ENCODE results near the gene SOD2. TPM values are rescaled to one million over a fixed set of nuclear protein-coding genes. Genes with fewer than 3 reads are reported as not detected.

The SOD2 gene
- total RNA-seq, 1 donor = 775 TPM

GRCh38 chr6:159682295-159682694 is 10.7 kb downstream of the SOD2 start:
- no peak overlapping the region for H3K4me3 ChIP-seq (ENCODE audit: low read depth, low read length)
- peak; percentile 70 for DNase-seq (ENCODE audit: low read depth)
- TF ChIP-seq, protein P1, sequence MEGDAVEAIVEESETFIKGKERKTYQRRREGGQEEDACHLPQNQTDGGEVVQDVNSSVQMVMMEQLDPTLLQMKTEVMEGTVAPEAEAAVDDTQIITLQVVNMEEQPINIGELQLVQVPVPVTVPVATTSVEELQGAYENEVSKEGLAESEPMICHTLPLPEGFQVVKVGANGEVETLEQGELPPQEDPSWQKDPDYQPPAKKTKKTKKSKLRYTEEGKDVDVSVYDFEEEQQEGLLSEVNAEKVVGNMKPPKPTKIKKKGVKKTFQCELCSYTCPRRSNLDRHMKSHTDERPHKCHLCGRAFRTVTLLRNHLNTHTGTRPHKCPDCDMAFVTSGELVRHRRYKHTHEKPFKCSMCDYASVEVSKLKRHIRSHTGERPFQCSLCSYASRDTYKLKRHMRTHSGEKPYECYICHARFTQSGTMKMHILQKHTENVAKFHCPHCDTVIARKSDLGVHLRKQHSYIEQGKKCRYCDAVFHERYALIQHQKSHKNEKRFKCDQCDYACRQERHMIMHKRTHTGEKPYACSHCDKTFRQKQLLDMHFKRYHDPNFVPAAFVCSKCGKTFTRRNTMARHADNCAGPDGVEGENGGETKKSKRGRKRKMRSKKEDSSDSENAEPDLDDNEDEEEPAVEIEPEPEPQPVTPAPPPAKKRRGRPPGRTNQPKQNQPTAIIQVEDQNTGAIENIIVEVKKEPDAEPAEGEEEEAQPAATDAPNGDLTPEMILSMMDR (IDR thresholded peaks at IDR 0.05; ENCODE audit: insufficient read depth, low read depth, low read length) = no peak

DNA sequence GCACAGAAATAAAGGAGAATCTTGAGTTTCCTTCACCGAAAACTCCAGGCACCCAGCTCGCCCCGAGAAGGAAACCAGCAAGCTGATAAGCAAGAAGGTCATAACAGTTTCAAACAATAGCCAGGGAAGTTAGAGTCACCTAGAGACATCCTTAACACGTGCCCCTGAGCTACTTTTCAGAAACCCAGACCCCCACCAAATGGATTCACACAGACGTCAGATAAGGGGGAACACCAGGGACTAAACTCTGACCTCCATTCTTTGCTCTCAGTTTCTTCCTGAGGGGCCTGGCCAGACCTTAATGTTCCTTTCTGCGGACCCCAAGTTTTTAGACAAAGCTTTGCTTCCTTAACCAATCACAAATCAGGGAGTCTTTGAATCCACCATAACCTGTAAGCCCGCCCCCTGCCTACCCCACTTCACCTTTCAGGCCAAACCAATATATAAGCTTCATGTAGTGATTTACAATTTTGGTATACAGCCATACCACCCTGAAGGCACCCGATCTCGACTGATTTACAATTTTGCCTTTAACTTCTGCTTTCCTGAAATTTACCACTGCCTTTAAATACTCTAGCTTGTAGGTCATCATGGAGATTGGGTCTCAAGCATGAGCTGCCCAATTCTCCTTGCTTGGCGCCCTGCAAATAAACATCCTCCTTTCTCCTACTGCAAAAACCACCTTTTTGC is 11.7 kb downstream of the SOD2 start:
- TF ChIP-seq, protein P1 (IDR thresholded peaks at IDR 0.05; ENCODE audit: insufficient read depth, low read depth, low read length) = no peak
- H3K4me3 ChIP-seq (ENCODE audit: low read depth, low read length) = no peak overlapping the region
- DNase-seq (ENCODE audit: low read depth) = no peak

DNA sequence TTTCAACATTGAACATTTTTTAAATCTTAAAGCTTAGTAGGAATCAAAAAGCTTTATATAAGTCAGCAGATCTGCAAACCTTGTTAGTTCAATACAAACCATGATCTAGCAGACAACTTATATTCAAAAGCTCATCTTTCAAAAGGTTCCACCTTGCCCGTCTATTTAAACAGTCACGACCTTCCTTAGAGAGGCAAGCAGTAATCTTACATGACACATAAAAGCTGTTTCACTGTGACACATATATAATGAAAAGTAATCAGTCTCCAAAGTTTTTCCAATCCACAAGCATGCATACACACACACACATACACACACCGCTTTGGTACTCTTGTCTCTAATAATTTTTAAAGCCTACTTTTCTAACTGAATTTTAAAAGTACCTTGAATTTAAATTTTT is 12.9 kb downstream of the SOD2 start:
- DNase-seq (ENCODE audit: low read depth) = peak; percentile 27
- TF ChIP-seq, protein P1 (IDR thresholded peaks at IDR 0.05; ENCODE audit: insufficient read depth, low read depth, low read length) = no peak
- no peak overlapping the region for H3K4me3 ChIP-seq (ENCODE audit: low read depth, low read length)

DNA sequence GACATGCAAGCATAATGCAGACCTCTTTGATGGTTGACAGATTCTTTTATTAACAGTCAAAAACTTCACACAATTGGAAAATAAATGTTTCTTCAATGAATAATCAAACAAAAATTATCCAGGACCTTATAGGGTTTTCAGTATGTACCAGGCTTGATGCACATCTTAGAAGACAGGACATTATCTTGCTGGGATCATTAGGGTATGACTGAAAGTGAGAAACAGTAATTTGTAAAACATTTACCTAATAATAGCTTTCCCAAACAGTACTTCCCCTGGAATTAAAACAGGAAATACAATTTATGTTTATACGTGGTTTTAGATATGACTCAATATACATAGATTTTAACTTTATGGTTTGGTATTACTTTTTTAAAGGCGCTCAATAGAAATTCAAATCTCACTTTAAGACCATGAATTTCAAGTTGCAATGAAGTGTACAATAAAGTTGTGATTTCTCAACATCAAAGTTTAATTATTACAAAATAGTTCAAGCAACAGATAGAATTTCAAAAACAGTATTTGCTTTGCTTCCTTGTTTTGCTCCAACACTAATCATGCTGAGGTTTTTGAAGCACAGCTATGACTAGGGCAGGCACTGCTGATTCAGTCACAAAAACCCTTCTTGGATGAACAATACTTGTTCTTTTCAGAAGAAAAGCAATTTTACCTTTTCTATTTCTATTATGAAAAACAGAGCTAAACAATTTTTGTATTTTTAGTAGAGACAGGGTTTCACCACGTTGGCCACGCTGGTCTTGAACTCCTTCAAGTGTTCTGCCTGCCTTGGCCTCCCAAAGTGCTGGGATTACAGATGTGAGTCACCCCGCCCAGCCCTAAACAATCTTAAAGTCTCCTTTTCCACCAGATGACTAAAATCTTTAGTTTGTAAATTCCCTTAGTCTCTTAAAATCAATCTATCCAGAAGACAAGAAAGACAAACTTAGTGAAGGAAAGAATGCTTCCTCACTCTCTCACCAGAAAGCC is 13.7 kb downstream of the SOD2 start:
- TF ChIP-seq, protein P1 (IDR thresholded peaks at IDR 0.05; ENCODE audit: insufficient read depth, low read depth, low read length) = no peak
- no peak overlapping the region for H3K4me3 ChIP-seq (ENCODE audit: low read depth, low read length)
- DNase-seq (ENCODE audit: low read depth) = peak; percentile 75

DNA sequence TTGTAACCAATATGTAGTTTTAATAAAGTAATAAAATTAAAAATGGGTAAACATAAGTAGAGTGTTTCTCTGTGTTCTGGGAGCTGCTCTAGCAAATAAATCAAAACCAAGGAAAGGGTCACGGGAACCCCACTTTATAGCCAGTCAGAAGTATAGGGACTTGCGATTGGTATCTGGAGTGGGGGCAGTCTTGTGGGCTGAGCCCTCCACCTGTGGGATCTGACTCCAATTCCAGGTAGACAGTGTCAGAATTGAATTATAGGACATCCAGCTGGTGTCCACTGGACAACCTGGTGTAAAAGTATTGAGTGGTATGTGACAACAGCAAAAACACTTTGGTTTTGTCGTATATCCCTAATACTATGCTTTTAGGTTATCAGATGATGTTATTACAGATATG is 14.5 kb downstream of the SOD2 start:
- H3K4me3 ChIP-seq (ENCODE audit: low read depth, low read length) = no peak overlapping the region
- TF ChIP-seq, protein P1 (IDR thresholded peaks at IDR 0.05; ENCODE audit: insufficient read depth, low read depth, low read length) = no peak
- DNase-seq (ENCODE audit: low read depth) = no peak

GRCh38 chr6:159677506-159678165 is 15.4 kb downstream of the SOD2 start:
- H3K4me3 ChIP-seq (ENCODE audit: low read depth, low read length) = no peak overlapping the region
- no peak for DNase-seq (ENCODE audit: low read depth)
- TF ChIP-seq, protein P1 (IDR thresholded peaks at IDR 0.05; ENCODE audit: insufficient read depth, low read depth, low read length) = no peak

Measured in fibroblast of villous mesenchyme (primary cell).